Loucy (cell line): Measurements from ENCODE around the gene CCDC57.

ENCODE experiments used
- EZH2phosphoT487 ChIP-seq: fragments of 200-600 bp; IDR thresholded peaks from 2 replicates; pipeline ENCODE4 v1.6.1; 2018; ENCODE audit warnings: antibody characterized with exemption, mild to moderate bottlenecking, moderate library complexity, borderline replicate concordance
- TF ChIP-seq, protein P1 (sequence below): fragments of 200-600 bp; sonication (generic); conservative IDR thresholded peaks from 2 replicates; pipeline ENCODE4 v1.5.1; 2014; ENCODE audit warnings: mild to moderate bottlenecking, antibody characterized with exemption, low read length

DNA sequence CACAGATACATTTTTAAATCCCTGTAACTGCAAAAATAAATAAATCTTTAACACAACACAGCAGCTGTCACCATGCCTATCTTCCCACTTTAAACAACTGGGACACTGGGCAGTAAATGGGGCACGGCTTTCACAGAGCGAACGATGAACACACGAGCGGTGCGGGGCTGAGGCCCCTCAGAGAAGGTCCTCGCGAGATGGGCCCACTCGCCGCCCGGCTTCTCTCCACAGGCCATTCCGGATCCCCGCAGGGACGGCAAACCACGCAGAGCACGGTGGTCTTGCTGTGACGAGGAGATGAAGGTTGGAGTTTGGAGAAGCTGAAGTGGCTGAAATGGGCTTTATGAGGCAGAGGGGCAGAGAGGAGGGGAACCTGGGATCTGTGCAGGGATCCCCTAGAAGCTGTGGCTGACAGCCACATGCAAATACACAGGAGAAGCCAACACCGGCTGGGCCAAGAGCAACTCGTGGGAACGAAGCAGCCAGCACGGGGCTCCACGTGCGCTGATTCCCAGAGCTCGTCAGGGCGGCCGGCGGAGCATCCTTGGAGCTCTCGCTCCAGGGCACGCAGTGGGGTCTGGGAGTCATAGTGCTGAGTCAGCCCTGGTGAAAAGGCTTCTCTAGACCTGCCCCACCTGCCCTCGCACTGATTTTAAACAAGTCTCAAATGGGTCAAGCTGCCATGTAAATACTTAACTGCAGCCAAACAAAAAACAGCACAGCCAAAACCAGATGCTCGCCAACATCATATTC is 31.7 kb downstream of the CCDC57 start:
- TF ChIP-seq, protein P1, sequence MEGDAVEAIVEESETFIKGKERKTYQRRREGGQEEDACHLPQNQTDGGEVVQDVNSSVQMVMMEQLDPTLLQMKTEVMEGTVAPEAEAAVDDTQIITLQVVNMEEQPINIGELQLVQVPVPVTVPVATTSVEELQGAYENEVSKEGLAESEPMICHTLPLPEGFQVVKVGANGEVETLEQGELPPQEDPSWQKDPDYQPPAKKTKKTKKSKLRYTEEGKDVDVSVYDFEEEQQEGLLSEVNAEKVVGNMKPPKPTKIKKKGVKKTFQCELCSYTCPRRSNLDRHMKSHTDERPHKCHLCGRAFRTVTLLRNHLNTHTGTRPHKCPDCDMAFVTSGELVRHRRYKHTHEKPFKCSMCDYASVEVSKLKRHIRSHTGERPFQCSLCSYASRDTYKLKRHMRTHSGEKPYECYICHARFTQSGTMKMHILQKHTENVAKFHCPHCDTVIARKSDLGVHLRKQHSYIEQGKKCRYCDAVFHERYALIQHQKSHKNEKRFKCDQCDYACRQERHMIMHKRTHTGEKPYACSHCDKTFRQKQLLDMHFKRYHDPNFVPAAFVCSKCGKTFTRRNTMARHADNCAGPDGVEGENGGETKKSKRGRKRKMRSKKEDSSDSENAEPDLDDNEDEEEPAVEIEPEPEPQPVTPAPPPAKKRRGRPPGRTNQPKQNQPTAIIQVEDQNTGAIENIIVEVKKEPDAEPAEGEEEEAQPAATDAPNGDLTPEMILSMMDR, result no peak
- no peak for TF ChIP-seq EZH2phosphoT487
